CD8-positive, alpha-beta memory T cell (primary cell): Measurements from ENCODE around the gene KAT6B. TPM values are rescaled to one million over a fixed set of nuclear protein-coding genes. Genes with fewer than 3 reads are reported as not detected.

Experiments used
- CTCF ChIA-PET: fragments of 350-600 bp; sonication (Branson Sonifier 250); formaldehyde crosslinking; loops from one replicate; lab custom pipeline; 2021; ENCODE audit warnings: antibody characterized with exemption; lab: Charles Lee
- POLR2A ChIA-PET: fragments of 350-600 bp; sonication (Branson Sonifier 250); formaldehyde crosslinking; loops from one replicate; lab custom pipeline; 2021; ENCODE audit warnings: antibody characterized with exemption; lab: Charles Lee
- DNase-seq, 5 donors: peaks; one replicate each; pipeline versions ENCODE4 v3.0.0 to v3.0.0-alpha.2; 2020 to 2022; ENCODE audit warnings: mixed read lengths in 1 of 5
- H3K27ac ChIP-seq: one replicate; pipeline ENCODE4 v1.7.0; 2013; ENCODE audit warnings: low read depth, mild to moderate bottlenecking, low read length, moderate library complexity
- H3K27me3 ChIP-seq: 2 replicates; pipeline ENCODE4 v1.7.0; 2013; ENCODE audit warnings: low read length, mild to moderate bottlenecking; ENCODE audit not compliant: insufficient read depth, poor library complexity, severe bottlenecking
- H3K36me3 ChIP-seq: 2 replicates; pipeline ENCODE4 v1.7.0; 2013; ENCODE audit warnings: mild to moderate bottlenecking, low read length, moderate library complexity; ENCODE audit not compliant: insufficient read depth
- H3K4me1 ChIP-seq: 2 replicates; pipeline ENCODE4 v1.7.0; 2013; ENCODE audit warnings: mild to moderate bottlenecking, low read length, moderate library complexity; ENCODE audit not compliant: insufficient read depth
- H3K4me3 ChIP-seq: 2 replicates; pipeline ENCODE4 v1.7.0; 2013; ENCODE audit warnings: mild to moderate bottlenecking, low read length
- H3K9me3 ChIP-seq: 2 replicates; pipeline ENCODE4 v1.7.0; 2013; ENCODE audit warnings: mild to moderate bottlenecking, low read length
- H3K27ac Mint-ChIP-seq, 8 donors: one replicate each; pipeline ENCODE4 v1.8.0; 2020 to 2021; ENCODE audit warnings: mixed read lengths in 8 of 8, mild to moderate bottlenecking in 6 of 8, inconsistent platforms in 3 of 8, moderate library complexity in 3 of 8
- H3K27me3 Mint-ChIP-seq, 2 donors: one replicate each; pipeline ENCODE4 v1.8.0; 2020 to 2021; ENCODE audit warnings: mixed read lengths in 2 of 2, mild to moderate bottlenecking in 1 of 2, moderate library complexity in 1 of 2
- H3K36me3 Mint-ChIP-seq, 3 donors: one replicate each; pipeline ENCODE4 v1.8.0; 2020 to 2021; ENCODE audit warnings: mixed read lengths in 3 of 3, inconsistent platforms in 1 of 3, mild to moderate bottlenecking in 1 of 3
- H3K4me1 Mint-ChIP-seq, 3 donors: one replicate each; pipeline ENCODE4 v1.8.0; 2020 to 2021; ENCODE audit warnings: mixed read lengths in 3 of 3, inconsistent platforms in 1 of 3, mild to moderate bottlenecking in 1 of 3
- H3K4me3 Mint-ChIP-seq, 7 donors: one replicate each; pipeline ENCODE4 v1.8.0; 2020 to 2021; ENCODE audit warnings: mixed read lengths in 7 of 7, mild to moderate bottlenecking in 6 of 7, moderate library complexity in 4 of 7, inconsistent platforms in 2 of 7
- H3K9me3 Mint-ChIP-seq, 5 donors: one replicate each; pipeline ENCODE4 v1.8.0; 2020 to 2022; ENCODE audit warnings: mixed read lengths in 5 of 5, mild to moderate bottlenecking in 3 of 5, moderate library complexity in 2 of 5, inconsistent platforms in 1 of 5
- polyA plus RNA-seq: library from polyadenylated mRNA; unstranded; fragments of 300-500 nt; fragmentation: Illumina TruSeq; gene quantifications from one replicate; pipeline ENCODE4 v1.2.3, GENCODE V29; 2021
- total RNA-seq, 2 experiments: library from RNA; stranded (reverse); gene quantifications; one replicate each; pipeline ENCODE4 v1.2.3, GENCODE V29; 2021

Gene KAT6B
- total and polyA plus RNA-seq, 3 experiments from 2014 or later, result 21.8 to 32.8 (median 23.6) TPM

DNA sequence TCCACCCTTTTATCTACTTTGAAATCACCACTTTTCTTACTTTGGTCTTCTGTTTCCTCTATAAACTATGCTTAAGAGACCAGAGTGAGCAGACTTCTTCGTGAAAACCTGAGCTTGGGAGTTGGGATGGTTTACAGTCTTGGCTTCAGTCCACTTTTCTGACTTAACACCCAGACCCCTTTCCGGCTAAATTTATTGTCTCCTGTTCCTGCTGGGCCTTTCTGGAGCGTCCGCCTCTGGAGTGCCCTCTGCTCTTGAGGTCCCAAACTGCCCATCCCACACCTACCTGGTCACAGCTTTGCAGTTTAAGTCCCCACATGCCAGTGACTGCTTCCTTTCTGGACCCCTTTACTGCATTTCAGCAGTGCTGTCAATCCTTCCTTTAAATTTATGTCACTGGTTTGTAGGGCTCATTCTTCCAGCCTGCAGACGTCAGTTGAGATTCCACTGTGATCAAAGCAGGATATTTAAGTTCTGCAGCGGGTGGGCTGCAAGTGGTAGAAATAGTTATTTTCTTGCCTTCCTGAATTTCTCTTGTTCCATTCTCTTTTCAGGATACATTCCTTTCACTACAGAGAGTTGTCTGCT lies 80.3 kb downstream of the KAT6B start:
- peaks cover 31 to 83% (median 79%) of the 10 kb centered on the region in 3 donors for H3K4me1 Mint-ChIP-seq

DNA sequence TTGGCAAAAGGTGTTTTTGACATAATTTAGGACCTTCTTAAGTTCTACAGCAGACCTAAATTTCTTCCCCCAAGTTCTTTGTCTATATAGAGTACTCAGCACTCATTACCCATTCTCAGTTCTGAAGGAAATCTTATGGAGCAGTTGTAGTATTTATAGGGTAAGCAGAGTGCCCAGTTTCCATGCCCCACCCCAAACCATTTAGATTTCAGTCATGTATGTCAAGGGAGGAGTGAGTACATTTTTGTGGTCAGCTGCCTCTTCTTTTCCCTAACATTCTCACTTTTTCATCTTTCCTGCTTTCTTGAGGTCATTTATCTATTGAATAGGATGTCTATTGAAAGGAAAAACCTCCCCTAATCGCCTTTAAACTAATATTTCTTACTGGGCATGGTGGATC lies 83.3 kb downstream of the KAT6B start:
- no peaks in the 10 kb centered on the region for H3K9me3 ChIP-seq
- no peak overlapping the region for H3K27ac ChIP-seq
- ChIA-PET POLR2A (no interaction called here), CTCF (no interaction called here)
- no peaks in the 10 kb centered on the region for H3K36me3 ChIP-seq
- H3K4me1 ChIP-seq, result peaks cover 22% of the 10 kb centered on the region
- DNase-seq, result no peak
- no peak overlapping the region for H3K4me3 ChIP-seq
- H3K4me3 Mint-ChIP-seq, result no peak overlapping the region
- no peak overlapping the region for H3K27ac Mint-ChIP-seq
- H3K4me1 Mint-ChIP-seq, result peaks cover 42 to 77% (median 72%) of the 10 kb centered on the region in 3 donors
- H3K27me3 ChIP-seq, result no peaks in the 10 kb centered on the region
- H3K9me3 Mint-ChIP-seq, result no peaks in the 10 kb centered on the region
- peaks cover 0 to 2% of the 10 kb centered on the region in 2 donors for H3K27me3 Mint-ChIP-seq
- peaks cover 0 to 3% (median 3%) of the 10 kb centered on the region in 3 donors for H3K36me3 Mint-ChIP-seq

More for the DNA sequence above, 80.3 kb downstream of the KAT6B start:
- no peak overlapping the region for H3K4me3 Mint-ChIP-seq
- ChIA-PET CTCF (no interaction called here), POLR2A (no interaction called here)
- H3K27me3 Mint-ChIP-seq, result peaks cover 0 to 2% of the 10 kb centered on the region in 2 donors
- H3K36me3 Mint-ChIP-seq, result peaks cover 0 to 3% (median 3%) of the 10 kb centered on the region in 3 donors
- H3K4me1 ChIP-seq, result peaks cover 7% of the 10 kb centered on the region
- DNase-seq, result no peak
- H3K36me3 ChIP-seq, result no peaks in the 10 kb centered on the region
- H3K27ac Mint-ChIP-seq, result peak overlapping the region in 1 of 8 donors; percentile 11
- H3K9me3 ChIP-seq, result no peaks in the 10 kb centered on the region
- no peaks in the 10 kb centered on the region for H3K9me3 Mint-ChIP-seq
- H3K4me3 ChIP-seq, result no peak overlapping the region
- H3K27me3 ChIP-seq, result no peaks in the 10 kb centered on the region
- H3K27ac ChIP-seq, result no peak overlapping the region

DNA sequence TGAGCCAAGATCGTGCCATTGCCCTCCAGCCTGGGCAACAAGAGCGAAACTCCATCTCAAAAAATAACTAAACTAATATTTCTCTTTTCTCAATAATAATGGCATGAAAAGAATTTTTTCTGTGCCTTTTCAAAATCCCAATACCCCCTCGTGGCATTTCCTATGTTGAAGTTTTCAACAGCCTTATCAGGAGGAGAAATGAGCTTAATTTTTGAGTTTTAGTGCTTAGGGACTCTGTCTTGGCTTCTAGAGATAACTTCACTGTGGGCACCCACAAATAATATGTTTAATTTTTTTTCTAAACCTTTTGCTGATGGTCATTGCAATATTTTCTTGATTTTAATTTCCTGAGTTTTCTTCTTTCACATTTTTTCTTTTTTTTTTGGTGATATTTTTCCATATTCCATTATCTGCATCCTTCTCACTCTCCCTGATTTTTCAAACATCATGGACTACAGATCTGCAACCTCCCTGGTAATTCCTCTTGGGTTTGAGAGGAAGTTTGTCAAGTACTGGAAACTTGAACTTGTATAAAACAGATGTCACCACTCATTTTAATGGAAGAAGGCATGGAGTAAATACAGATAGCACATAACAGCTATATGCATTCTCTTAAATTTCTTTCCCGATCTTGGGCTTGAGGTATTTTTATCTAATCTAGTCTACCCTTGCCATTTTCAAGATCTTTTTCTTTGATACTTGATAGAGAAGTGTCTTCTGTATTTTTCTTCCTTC lies 84.0 kb downstream of the KAT6B start:
- ChIA-PET POLR2A (no interaction called here), CTCF (no interaction called here)
- Histone ChIP-seq H3K9me3 (no peaks in the 10 kb centered on the region), H3K27ac (no peak overlapping the region), H3K4me3 (no peak overlapping the region), H3K36me3 (no peaks in the 10 kb centered on the region), H3K27me3 (no peaks in the 10 kb centered on the region), H3K4me1 (peaks cover 22% of the 10 kb centered on the region)
- Mint-ChIP-seq H3K9me3 (no peaks in the 10 kb centered on the region), H3K36me3 (peaks cover 0 to 7% (median 3%) of the 10 kb centered on the region in 3 donors), H3K27me3 (peaks cover 0 to 2% of the 10 kb centered on the region in 2 donors), H3K4me1 (peaks cover 42 to 75% (median 70%) of the 10 kb centered on the region in 3 donors), H3K4me3 (no peak overlapping the region), H3K27ac (peak overlapping the region in 1 of 8 donors; percentile 27)
- no peak for DNase-seq

DNA sequence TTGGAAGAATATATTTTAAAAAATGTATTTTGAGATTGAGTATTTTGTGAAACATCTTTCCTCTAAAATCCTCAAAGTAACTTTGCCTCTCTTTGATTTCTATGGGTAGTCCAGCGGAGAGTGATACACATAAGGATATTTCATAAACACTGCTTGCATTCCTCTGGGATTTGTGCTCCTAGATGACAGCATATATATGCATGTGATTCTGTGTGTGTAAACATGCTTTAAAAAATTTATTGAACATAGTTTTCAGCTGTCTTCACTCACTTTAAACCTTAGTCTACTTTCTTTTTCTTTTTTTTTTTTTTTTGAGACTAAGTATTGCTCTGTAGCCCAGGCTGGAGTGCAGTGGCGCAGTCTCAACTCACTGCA lies 84.6 kb downstream of the KAT6B start:
- peaks cover 0 to 8% (median 3%) of the 10 kb centered on the region in 3 donors for H3K36me3 Mint-ChIP-seq
- no peak overlapping the region for H3K4me3 Mint-ChIP-seq
- CTCF ChIA-PET, result no interaction called here
- H3K4me3 ChIP-seq, result no peak overlapping the region
- H3K9me3 Mint-ChIP-seq, result no peaks in the 10 kb centered on the region
- no peaks in the 10 kb centered on the region for H3K9me3 ChIP-seq
- H3K36me3 ChIP-seq, result no peaks in the 10 kb centered on the region
- POLR2A ChIA-PET, result no interaction called here
- H3K27me3 ChIP-seq, result no peaks in the 10 kb centered on the region
- no peak for DNase-seq
- H3K27ac ChIP-seq, result no peak overlapping the region
- H3K4me1 Mint-ChIP-seq, result peaks cover 45 to 73% (median 68%) of the 10 kb centered on the region in 3 donors
- peak overlapping the region in 1 of 8 donors; percentile 69 for H3K27ac Mint-ChIP-seq
- peaks cover 0 to 2% of the 10 kb centered on the region in 2 donors for H3K27me3 Mint-ChIP-seq
- peaks cover 22% of the 10 kb centered on the region for H3K4me1 ChIP-seq

DNA sequence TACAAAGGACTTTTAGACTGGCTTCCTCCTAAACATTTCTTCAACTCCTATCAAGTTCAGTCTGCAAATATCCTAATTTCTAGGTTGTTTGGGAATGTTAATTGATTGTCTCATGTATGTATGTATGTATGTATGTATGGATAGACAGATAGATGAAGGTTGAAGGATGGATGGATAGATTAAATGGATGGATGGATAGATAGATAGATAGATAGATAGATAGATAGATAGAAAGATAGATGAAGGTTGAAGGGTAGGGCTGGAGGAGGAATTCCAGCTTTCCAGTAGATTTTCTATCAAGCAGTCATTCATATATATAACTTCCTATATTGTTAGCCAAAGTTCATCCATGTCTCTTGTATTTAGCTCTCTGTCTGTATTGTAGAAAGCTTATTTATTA lies 85.8 kb downstream of the KAT6B start:
- no peak for DNase-seq
- CTCF ChIA-PET, result no interaction called here

DNA sequence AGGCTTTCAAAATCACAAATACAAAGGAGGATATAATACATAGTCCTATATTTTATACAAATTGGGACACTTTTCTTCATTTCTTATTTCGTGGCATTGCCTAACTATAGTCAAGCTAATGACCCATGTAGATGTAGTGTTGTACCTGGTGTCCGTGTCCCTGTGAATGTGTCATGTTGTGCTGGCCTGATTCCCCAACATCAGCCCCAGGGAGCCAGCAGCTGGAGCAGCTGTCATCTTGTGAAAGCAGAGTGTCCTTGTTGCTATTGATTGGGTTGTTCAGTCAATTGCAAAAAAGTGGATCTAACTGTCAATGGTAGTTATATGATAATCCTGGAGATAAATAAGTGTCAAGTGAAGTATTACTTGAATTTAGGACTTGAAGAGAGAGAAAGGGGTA lies 86.3 kb downstream of the KAT6B start:
- ChIA-PET CTCF (no interaction called here), POLR2A (interaction anchor here (0.6 kb wide), 1 partner anchor 42 kb away, joined by 7 read pairs; no protein-coding TSS in a partner anchor)
- Histone ChIP-seq H3K9me3 (no peaks in the 10 kb centered on the region), H3K4me1 (peaks cover 22% of the 10 kb centered on the region), H3K4me3 (no peak overlapping the region), H3K27ac (no peak overlapping the region), H3K27me3 (no peaks in the 10 kb centered on the region), H3K36me3 (no peaks in the 10 kb centered on the region)
- peak overlapping the region in 5 of 7 donors; percentile 3 to 51 (median 19) for H3K4me3 Mint-ChIP-seq
- peaks cover 0 to 2% of the 10 kb centered on the region in 2 donors for H3K27me3 Mint-ChIP-seq
- H3K4me1 Mint-ChIP-seq, result peaks cover 51 to 70% (median 65%) of the 10 kb centered on the region in 3 donors
- DNase-seq, result no peak
- H3K36me3 Mint-ChIP-seq, result peaks cover 2 to 6% (median 3%) of the 10 kb centered on the region in 3 donors
- peak overlapping the region in 4 of 8 donors; percentile 15 to 45 (median 37) for H3K27ac Mint-ChIP-seq
- H3K9me3 Mint-ChIP-seq, result no peaks in the 10 kb centered on the region

More for the DNA sequence above, 85.8 kb downstream of the KAT6B start:
- POLR2A ChIA-PET, result interaction anchor here (0.6 kb wide), 1 partner anchor 42 kb away, joined by 7 read pairs; no protein-coding TSS in a partner anchor
- no peaks in the 10 kb centered on the region for H3K9me3 Mint-ChIP-seq
- Histone ChIP-seq H3K4me3 (no peak overlapping the region), H3K27me3 (no peaks in the 10 kb centered on the region), H3K4me1 (peaks cover 22% of the 10 kb centered on the region), H3K27ac (no peak overlapping the region), H3K9me3 (no peaks in the 10 kb centered on the region), H3K36me3 (no peaks in the 10 kb centered on the region)
- H3K27ac Mint-ChIP-seq, result peak overlapping the region in 2 of 8 donors; percentile 2 to 17
- H3K36me3 Mint-ChIP-seq, result peaks cover 0 to 6% (median 2%) of the 10 kb centered on the region in 3 donors
- peaks cover 0 to 2% of the 10 kb centered on the region in 2 donors for H3K27me3 Mint-ChIP-seq
- H3K4me3 Mint-ChIP-seq, result peak overlapping the region in 1 of 7 donors; percentile 0
- H3K4me1 Mint-ChIP-seq, result peaks cover 46 to 67% (median 63%) of the 10 kb centered on the region in 3 donors

DNA sequence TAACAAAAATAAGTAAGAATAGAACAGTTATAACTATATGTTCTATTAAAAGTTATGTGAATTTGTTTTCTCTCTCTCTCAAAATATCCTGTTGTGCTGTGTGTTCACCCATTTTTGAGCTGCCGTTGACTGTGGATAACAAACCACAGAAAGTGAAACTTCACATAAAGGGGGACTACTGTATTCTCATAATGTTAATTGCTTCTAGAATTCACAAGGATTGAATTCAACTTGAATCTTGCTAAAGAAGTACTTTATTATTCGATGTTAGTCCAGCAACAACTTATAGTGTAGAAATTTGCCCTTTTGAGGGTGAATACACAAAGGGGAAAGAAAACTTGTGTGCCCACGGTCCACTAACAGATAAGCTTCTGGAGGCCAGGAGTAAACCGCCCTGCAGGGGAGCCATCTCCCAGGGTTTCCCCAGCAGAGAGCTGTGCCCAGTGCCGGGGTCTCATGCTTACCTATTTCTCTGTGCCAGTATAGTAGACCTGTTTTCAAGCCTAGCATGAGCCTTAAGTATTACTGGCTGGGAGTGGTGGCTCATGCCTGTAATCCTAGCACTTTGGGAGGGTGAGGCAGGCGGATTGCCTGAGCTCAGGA lies 87.1 kb downstream of the KAT6B start:
- Histone ChIP-seq H3K9me3 (no peaks in the 10 kb centered on the region), H3K27ac (no peak overlapping the region), H3K4me1 (peaks cover 22% of the 10 kb centered on the region), H3K4me3 (no peak overlapping the region), H3K36me3 (no peaks in the 10 kb centered on the region), H3K27me3 (no peaks in the 10 kb centered on the region)
- ChIA-PET CTCF (no interaction called here), POLR2A (no interaction called here)
- Mint-ChIP-seq H3K4me1 (peaks cover 49 to 67% (median 66%) of the 10 kb centered on the region in 3 donors), H3K27ac (peak overlapping the region in 2 of 8 donors; percentile 10 to 42), H3K36me3 (peaks cover 2 to 9% (median 6%) of the 10 kb centered on the region in 3 donors), H3K9me3 (peaks cover 0 to 2% (median 0%) of the 10 kb centered on the region in 5 donors), H3K4me3 (peak overlapping the region in 5 of 7 donors; percentile 3 to 67 (median 44)), H3K27me3 (no peaks in the 10 kb centered on the region)
- DNase-seq, result no peak
